H9 (cell line): ENCODE data around the gene CACNA1I. TPM values are rescaled to one million over a fixed set of nuclear protein-coding genes. Genes with fewer than 3 reads are reported as not detected.

ENCODE experiments used
- DNase-seq: peaks from one replicate; pipeline ENCODE4 v3.0.0-alpha.2; 2017
- H2AFZ ChIP-seq: one replicate; pipeline ENCODE4 v1.6.1; 2013; ENCODE audit warnings: mild to moderate bottlenecking, low read length, control low read depth, moderate library complexity
- H2AK5ac ChIP-seq: 2 replicates; pipeline ENCODE4 v1.6.1; 2013; ENCODE audit warnings: low read length, control low read depth, mixed read lengths; ENCODE audit not compliant: insufficient read length
- H2BK120ac ChIP-seq: one replicate; pipeline ENCODE4 v1.6.1; 2013; ENCODE audit warnings: low read depth, mild to moderate bottlenecking, low read length, control low read depth, inconsistent platforms; ENCODE audit not compliant: poor library complexity, severe bottlenecking
- H2BK12ac ChIP-seq: 2 replicates; pipeline ENCODE4 v1.6.1; 2013; ENCODE audit warnings: low read length, control low read depth, mixed read lengths, low read depth; ENCODE audit not compliant: insufficient read length
- H2BK15ac ChIP-seq: 2 replicates; pipeline ENCODE4 v1.6.1; 2013; ENCODE audit warnings: low read depth, low read length, control low read depth
- H2BK20ac ChIP-seq: one replicate; pipeline ENCODE4 v1.6.1; 2013; ENCODE audit warnings: low read depth, mild to moderate bottlenecking, low read length, control low read depth, inconsistent platforms; ENCODE audit not compliant: poor library complexity, severe bottlenecking
- H2BK5ac ChIP-seq: 2 replicates; pipeline ENCODE4 v1.6.1; 2013; ENCODE audit warnings: low read length, control low read depth, mixed read lengths; ENCODE audit not compliant: insufficient read length
- H3K14ac ChIP-seq: 2 replicates; pipeline ENCODE4 v1.6.1; 2013; ENCODE audit warnings: low read length, control low read depth; ENCODE audit not compliant: insufficient read depth
- H3K18ac ChIP-seq: 2 replicates; pipeline ENCODE4 v1.6.1; 2013; ENCODE audit warnings: low read depth, mild to moderate bottlenecking, mixed read lengths, low read length, control low read depth; ENCODE audit not compliant: insufficient read length
- H3K23ac ChIP-seq: 2 replicates; pipeline ENCODE4 v1.6.1; 2013; ENCODE audit warnings: low read length, control low read depth, mixed read lengths, low read depth; ENCODE audit not compliant: insufficient read length
- H3K23me2 ChIP-seq: 2 replicates; pipeline ENCODE4 v1.6.1; 2013; ENCODE audit warnings: low read depth, mild to moderate bottlenecking, mixed read lengths, low read length, control low read depth; ENCODE audit not compliant: insufficient read length, poor library complexity, severe bottlenecking
- H3K27ac ChIP-seq: 2 replicates; pipeline ENCODE4 v1.5.1; 2013; ENCODE audit warnings: low read length, control low read depth, mixed read lengths, low read depth; ENCODE audit not compliant: insufficient read length
- H3K27me3 ChIP-seq: 2 replicates; pipeline ENCODE4 v1.6.1; 2013; ENCODE audit warnings: low read length, control low read depth, inconsistent platforms; ENCODE audit not compliant: insufficient read depth
- H3K4ac ChIP-seq: 2 replicates; pipeline ENCODE4 v1.6.1; 2013; ENCODE audit warnings: low read depth, mild to moderate bottlenecking, control low read depth, inconsistent platforms, low read length, moderate library complexity
- H3K4me1 ChIP-seq: 2 replicates; pipeline ENCODE4 v1.6.1; 2013; ENCODE audit warnings: low read length, control low read depth, inconsistent platforms; ENCODE audit not compliant: insufficient read depth
- H3K4me2 ChIP-seq: 2 replicates; pipeline ENCODE4 v1.6.1; 2013; ENCODE audit warnings: low read length, control low read depth, mixed read lengths; ENCODE audit not compliant: insufficient read length, insufficient read depth
- H3K56ac ChIP-seq: 2 replicates; pipeline ENCODE4 v1.6.1; 2013; ENCODE audit warnings: low read depth, mild to moderate bottlenecking, mixed read lengths, low read length, control low read depth; ENCODE audit not compliant: insufficient read length
- H3K79me1 ChIP-seq: 2 replicates; pipeline ENCODE4 v1.6.1; 2013; ENCODE audit warnings: low read depth, mild to moderate bottlenecking, moderate library complexity, low read length, control low read depth, inconsistent platforms; ENCODE audit not compliant: insufficient read depth, poor library complexity, severe bottlenecking
- H3K79me2 ChIP-seq: 2 replicates; pipeline ENCODE4 v1.6.1; 2013; ENCODE audit warnings: low read length, control low read depth, inconsistent platforms; ENCODE audit not compliant: insufficient read depth
- H3K9ac ChIP-seq: 2 replicates; pipeline ENCODE4 v1.6.1; 2013; ENCODE audit warnings: low read length, control low read depth, mixed read lengths; ENCODE audit not compliant: insufficient read length; ENCODE audit errors: extremely low read depth
- H3K9me3 ChIP-seq: one replicate; pipeline ENCODE4 v1.6.1; 2013; ENCODE audit warnings: low read depth, low read length, inconsistent platforms; ENCODE audit not compliant: control insufficient read depth
- H3T11ph ChIP-seq: one replicate; pipeline ENCODE4 v1.6.1; 2013; ENCODE audit warnings: mild to moderate bottlenecking, low read length, control low read depth, inconsistent platforms
- H4K20me1 ChIP-seq: one replicate; pipeline ENCODE4 v1.6.1; 2013; ENCODE audit not compliant: control insufficient read depth, insufficient read length, insufficient read depth
- H4K5ac ChIP-seq: 2 replicates; pipeline ENCODE4 v1.6.1; 2013; ENCODE audit warnings: low read depth, mild to moderate bottlenecking, mixed read lengths, low read length, control low read depth; ENCODE audit not compliant: insufficient read length
- H4K8ac ChIP-seq: replicated peaks from 2 replicates; pipeline ENCODE4 v1.6.1; 2013; ENCODE audit warnings: low read length, control low read depth, mixed read lengths, low read depth; ENCODE audit not compliant: insufficient read length
- H4K91ac ChIP-seq: 2 replicates; pipeline ENCODE4 v1.6.1; 2013; ENCODE audit warnings: low read depth, mild to moderate bottlenecking, moderate library complexity, mixed read lengths, low read length, control low read depth; ENCODE audit not compliant: insufficient read length
- H3K27ac Mint-ChIP-seq, 3 experiments: 2 replicates in 2 of 3; 3 replicates in 1 of 3; pipeline ENCODE4 v1.8.0; 2020 to 2021; ENCODE audit warnings: mixed read lengths in 3 of 3, mild to moderate bottlenecking in 1 of 3, moderate library complexity in 1 of 3
- H3K27me3 Mint-ChIP-seq: 2 replicates; pipeline ENCODE4 v1.8.0; 2021; ENCODE audit warnings: low read depth, mild to moderate bottlenecking, moderate library complexity, mixed read lengths
- H3K36me3 Mint-ChIP-seq, 3 experiments: 2 replicates in 2 of 3; 3 replicates in 1 of 3; pipeline ENCODE4 v1.8.0; 2020 to 2021; ENCODE audit warnings: low read depth in 3 of 3, mixed read lengths in 3 of 3; ENCODE audit not compliant: insufficient read depth in 1 of 3
- H3K4me1 Mint-ChIP-seq, 2 experiments: 2 replicates each; pipeline ENCODE4 v1.8.0; 2020; ENCODE audit warnings: mixed read lengths in 2 of 2
- H3K4me3 Mint-ChIP-seq, 2 experiments: 2 replicates in 1 of 2; 3 replicates in 1 of 2; pipeline ENCODE4 v1.8.0; 2020 to 2021; ENCODE audit warnings: mild to moderate bottlenecking in 2 of 2, mixed read lengths in 2 of 2, moderate library complexity in 1 of 2
- H3K9me3 Mint-ChIP-seq, 2 experiments: 2 replicates in 1 of 2; 3 replicates in 1 of 2; pipeline ENCODE4 v1.8.0; 2020; ENCODE audit warnings: mild to moderate bottlenecking in 2 of 2, mixed read lengths in 2 of 2, moderate library complexity in 1 of 2
- WGBS: extraction: QIAGEN DNeasy Blood & Tissue Kit; methylation state at CpG from one replicate; pipeline ENCODE4 v1.1.7; 2013; ENCODE audit warnings: missing lambda C conversion rate, low lambda C conversion rate, mixed read lengths; ENCODE audit not compliant: insufficient read length; ENCODE audit errors: extremely low coverage; 5-methylcytosine and 5-hydroxymethylcytosine counted together
- total RNA-seq: library from RNA; stranded (reverse); gene quantifications from 2 replicates; pipeline ENCODE4 v1.2.1, GENCODE V29; 2021
- TF ChIP-seq, protein P1 (sequence below): fragments of 200-600 bp; sonication (generic); conservative IDR thresholded peaks from 3 replicates; pipeline ENCODE4 v1.8.0; 2021; ENCODE audit warnings: antibody characterized with exemption, mild to moderate bottlenecking

Gene CACNA1I
- total RNA-seq, 1 experiment from 2014 or later: 0.50 TPM

- Histone ChIP-seq H3K4ac (no peak overlapping the region), H3K4me1 (no peaks in the 10 kb centered on the region), H3K79me1 (no peaks in the 10 kb centered on the region), H4K20me1 (no peaks in the 10 kb centered on the region), H3K9me3 (no peaks in the 10 kb centered on the region), H2BK20ac (no peak overlapping the region), H2BK5ac (no peak overlapping the region), H3K27me3 (no peaks in the 10 kb centered on the region), H3K18ac (no peak overlapping the region), H3T11ph (no peak overlapping the region), H2AK5ac (no peak overlapping the region), H4K91ac (no peak overlapping the region), H3K4me2 (no peak overlapping the region), H2BK15ac (no peak overlapping the region), H3K79me2 (no peaks in the 10 kb centered on the region), H2AFZ (no peak overlapping the region), H2BK12ac (no peak overlapping the region), H3K23ac (no peak overlapping the region), H3K27ac (no peak overlapping the region), H2BK120ac (no peak overlapping the region), H4K8ac (no peak overlapping the region), H4K5ac (no peak overlapping the region), H3K9ac (no peak overlapping the region), H3K23me2 (no peaks in the 10 kb centered on the region), H3K56ac (no peak overlapping the region), H3K14ac (no peak overlapping the region; the same call in 1 of the 2 replicates)
- Mint-ChIP-seq H3K27me3 (peaks cover 13% of the 10 kb centered on the region), H3K27ac (no peak overlapping the region), H3K9me3 (no peaks in the 10 kb centered on the region), H3K36me3 (no peaks in the 10 kb centered on the region), H3K4me1 (peaks cover 13 to 19% of the 10 kb centered on the region in 2 experiments), H3K4me3 (no peak overlapping the region)
- WGBS: no CpG with 5 or more reads among the region's 8 CpGs
- TF ChIP-seq, protein P1, sequence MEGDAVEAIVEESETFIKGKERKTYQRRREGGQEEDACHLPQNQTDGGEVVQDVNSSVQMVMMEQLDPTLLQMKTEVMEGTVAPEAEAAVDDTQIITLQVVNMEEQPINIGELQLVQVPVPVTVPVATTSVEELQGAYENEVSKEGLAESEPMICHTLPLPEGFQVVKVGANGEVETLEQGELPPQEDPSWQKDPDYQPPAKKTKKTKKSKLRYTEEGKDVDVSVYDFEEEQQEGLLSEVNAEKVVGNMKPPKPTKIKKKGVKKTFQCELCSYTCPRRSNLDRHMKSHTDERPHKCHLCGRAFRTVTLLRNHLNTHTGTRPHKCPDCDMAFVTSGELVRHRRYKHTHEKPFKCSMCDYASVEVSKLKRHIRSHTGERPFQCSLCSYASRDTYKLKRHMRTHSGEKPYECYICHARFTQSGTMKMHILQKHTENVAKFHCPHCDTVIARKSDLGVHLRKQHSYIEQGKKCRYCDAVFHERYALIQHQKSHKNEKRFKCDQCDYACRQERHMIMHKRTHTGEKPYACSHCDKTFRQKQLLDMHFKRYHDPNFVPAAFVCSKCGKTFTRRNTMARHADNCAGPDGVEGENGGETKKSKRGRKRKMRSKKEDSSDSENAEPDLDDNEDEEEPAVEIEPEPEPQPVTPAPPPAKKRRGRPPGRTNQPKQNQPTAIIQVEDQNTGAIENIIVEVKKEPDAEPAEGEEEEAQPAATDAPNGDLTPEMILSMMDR: no peak
- no peak for DNase-seq
Observed at GRCh38 chr22:39718921-39719475, 148.4 kb downstream of the CACNA1I start.
